ENCODE measurements around the gene UBE2L3.
"Not testable (repeated sequence)": the region's sequence is repeated elsewhere in the genome, so short reads cannot be mapped to it uniquely, and the experiment has no call there.

The UBE2L3 gene

DNA sequence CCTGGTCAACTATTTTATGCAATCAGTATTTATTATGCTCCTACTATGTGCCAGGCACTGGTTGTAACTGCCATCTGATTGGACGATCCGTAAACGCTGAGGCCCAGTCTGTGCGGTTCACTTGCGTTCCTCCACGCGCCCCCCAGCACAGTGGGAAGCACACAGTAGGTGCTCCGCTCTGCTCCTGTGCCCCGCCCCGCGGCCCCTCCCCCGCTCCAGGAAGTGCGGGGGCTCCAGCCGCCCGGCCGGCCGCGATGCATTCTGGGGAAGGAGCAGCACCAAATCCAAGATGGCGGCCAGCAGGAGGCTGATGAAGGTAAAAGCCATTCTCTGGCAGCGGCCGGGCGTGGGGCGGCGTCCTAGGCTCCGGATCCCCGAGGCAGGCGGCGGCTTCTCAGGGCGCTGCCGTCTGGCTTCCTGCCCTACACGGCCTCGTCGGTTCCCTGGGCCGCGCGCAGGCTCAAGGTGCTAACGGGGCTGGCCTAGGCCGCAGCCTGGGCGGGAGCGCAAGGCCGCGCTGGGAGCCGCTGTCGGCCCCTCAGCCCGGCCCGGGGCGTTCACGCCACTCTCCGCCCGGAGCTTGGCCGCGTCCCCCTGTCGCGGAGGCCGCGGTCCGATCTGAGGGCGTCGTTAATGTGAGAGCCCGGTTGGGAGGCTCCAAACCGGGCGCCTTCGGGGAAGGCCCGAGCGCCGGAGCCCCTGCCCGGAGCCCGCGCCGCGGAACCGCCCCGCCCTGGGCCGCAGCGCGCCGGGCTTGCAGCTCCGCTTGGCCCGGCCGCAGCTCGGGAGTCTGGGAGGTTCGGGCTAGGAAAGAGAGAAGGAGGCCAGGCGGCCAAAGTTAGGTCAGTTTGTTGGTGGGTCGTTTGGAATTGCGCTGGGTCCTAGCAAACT lies at the start of gene UBE2L3:
UBE2L3 (plus strand) TSS at position 259 of the 891 bp plus-strand sequence; CDS start at position 290, 31 bp downstream.
- peak; percentile 60 to 62 for DNase-seq (ENCODE audit: low read depth in 2 of 2)

GRCh38 chr22:21526705-21527500 lies 40.6 kb upstream of the UBE2L3 start:
- not testable (repeated sequence) for DNase-seq (ENCODE audit: low read depth in 2 of 2)

DNA sequence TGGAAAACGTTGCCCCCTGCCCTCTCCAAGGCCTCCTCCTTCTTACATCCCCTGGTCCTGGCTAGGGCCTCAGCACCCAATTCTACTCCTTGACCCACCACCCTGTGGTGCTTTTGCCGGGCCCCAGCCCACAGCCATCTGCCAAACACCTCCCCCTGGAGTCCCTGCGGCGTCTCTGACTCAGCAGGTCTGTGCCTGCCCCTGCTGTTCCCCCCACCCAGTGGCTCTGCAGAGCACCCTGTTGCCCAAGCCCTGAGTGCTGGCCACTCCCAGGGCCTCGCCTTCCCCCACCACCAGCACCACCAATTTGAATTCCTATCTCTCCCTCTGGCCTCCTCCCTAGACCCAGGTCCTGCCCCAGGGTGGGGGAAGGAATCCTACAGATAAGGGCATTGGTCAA lies 36.0 kb upstream of the UBE2L3 start:
- not testable (repeated sequence) for DNase-seq (ENCODE audit: low read depth in 2 of 2)

DNA sequence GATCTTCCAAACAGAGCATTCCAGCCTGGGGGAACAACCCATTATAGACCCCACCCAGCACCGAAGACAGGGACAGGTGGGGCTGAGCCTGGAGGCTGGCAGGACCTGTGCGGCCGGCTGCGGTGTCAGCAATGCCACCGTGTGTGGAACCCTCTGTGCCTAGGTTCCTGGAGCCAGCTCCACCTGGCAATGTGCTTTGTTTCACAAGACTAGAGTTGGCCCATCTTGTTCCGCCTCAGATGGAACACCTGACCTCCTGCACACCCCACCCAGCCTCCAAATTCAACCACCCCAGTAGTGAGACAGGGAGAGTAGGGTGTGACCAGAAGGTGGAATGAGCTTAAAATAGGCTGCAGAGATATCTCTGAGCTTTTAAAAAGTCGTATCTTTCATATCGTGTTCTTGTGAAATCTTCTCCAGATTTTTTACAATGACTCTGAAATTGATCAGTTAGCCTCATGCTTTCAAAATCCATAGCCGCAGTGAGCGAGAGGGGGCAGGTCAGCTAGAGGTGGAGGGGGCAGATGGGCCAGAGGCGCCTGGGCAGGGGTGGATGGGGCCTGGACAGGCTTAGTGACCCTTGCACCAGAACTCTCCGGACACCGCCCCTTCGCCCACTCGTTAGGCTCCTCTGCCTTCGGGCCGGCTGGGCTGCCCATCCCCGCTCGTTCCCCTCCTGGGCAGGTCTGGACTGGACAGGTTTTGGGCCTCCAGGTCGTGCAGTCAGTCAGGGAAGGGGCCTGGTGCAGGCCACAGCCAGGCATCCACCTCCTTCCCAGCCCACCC lies 34.5 kb upstream of the UBE2L3 start:
- DNase-seq (ENCODE audit: low read depth in 2 of 2): not testable (repeated sequence)

GRCh38 chr22:21539862-21540261 lies 27.7 kb upstream of the UBE2L3 start:
- not testable (repeated sequence) for DNase-seq (ENCODE audit: low read depth in 2 of 2)

- DNase-seq (ENCODE audit: low read depth in 2 of 2): not testable (repeated sequence)
Observed at GRCh38 chr22:21544432-21545322, 22.8 kb upstream of the UBE2L3 start.

DNA sequence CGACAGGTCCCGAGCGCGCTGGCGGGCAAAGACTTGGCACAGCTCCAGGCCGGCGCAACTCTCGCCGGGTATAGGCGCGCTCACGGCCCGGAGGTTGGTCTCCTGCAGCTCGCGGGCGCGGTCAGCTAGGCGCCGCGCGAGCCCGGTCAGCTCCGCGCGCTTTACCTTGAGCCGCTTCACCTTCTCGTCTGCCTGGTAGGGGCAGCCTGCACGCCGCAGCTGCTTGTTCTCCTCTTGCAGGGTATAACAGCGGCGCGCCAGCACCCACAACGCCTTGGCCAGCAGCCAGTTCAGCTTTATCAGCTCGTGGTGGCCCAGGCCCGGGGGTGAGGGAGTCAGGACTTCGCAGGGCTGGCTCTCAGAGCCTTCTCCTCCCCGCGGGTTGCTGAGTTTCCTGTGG lies 18.0 kb upstream of the UBE2L3 start:
- not testable (repeated sequence) for DNase-seq (ENCODE audit: low read depth in 2 of 2)

GRCh38 chr22:21550008-21550677 lies 17.4 kb upstream of the UBE2L3 start:
- DNase-seq (ENCODE audit: low read depth in 2 of 2): not testable (repeated sequence)

DNA sequence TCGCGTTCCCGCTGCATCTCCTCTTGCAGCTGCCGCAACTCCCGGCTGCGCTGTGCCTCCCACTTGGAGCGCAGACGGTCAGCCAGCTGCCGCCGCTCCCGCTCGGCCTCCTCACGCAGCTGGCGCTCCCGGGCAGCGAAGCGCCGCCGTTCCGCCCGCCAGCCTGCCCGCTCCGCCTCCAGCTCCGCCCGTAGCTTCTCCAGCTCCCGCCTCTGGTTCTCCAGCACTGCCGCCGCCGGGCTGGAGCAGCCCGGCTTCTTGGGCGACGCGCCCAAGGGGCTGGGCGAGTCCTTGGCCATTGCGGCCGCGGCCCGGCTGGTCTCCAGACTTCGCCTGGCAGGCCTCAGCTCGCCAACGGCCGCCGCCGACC lies 16.9 kb upstream of the UBE2L3 start:
- DNase-seq (ENCODE audit: low read depth in 2 of 2): not testable (repeated sequence)

GRCh38 chr22:21551361-21551760 lies 16.2 kb upstream of the UBE2L3 start, which contains the start of gene RIMBP3C:
Gene RIMBP3C (minus strand): TSS chr22:21551461. CDS start chr22:21550976, 485 bp downstream.
- not testable (repeated sequence) for DNase-seq (ENCODE audit: low read depth in 2 of 2)

- not testable (repeated sequence) for DNase-seq (ENCODE audit: low read depth in 2 of 2)
Observed at GRCh38 chr22:21559345-21560125, 8.0 kb upstream of the UBE2L3 start.

GRCh38 chr22:21560657-21561056 lies 6.9 kb upstream of the UBE2L3 start:
- not testable (repeated sequence) for DNase-seq (ENCODE audit: low read depth in 2 of 2)

DNA sequence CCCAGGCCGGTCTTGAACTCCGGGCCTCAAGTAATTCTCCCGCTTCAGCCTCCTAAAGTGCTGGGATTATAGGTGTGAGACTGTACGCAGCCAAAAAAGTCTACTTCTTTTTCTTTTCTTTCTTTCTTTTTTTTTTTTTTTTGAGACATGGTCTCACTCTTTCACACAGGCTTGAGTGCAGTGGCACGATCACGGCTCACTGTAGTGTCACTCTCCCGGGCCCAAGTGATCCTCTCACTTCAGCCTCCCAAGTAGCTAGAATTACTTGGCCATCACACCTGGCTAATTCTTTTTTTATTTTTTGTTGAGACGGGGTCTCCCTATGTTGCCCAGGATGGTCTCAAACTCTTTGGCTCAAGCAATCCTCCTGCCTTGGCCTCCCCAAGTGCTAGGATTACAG lies 3.6 kb upstream of the UBE2L3 start:
- DNase-seq (ENCODE audit: low read depth in 2 of 2): no peak

DNA sequence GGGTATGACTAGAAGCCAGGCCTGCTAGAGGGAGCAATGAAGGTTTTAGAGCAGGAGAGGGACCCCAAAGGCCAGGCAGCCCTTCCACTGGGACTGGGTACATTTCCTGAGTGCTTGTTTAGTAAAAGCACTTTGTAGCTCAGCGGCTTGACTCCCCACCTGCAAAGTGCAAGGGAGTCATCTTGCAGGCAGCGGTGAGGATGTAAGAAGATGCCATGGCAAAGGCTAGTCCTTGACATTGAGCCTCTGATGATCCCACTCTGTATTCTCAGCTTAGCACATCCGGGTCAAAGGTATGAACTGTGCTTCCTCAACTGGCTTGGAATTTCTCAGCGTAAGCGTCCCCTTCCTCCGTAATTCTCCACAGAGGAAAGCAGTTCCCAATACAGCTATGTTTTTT lies 3.1 kb upstream of the UBE2L3 start:
- no peak for DNase-seq (ENCODE audit: low read depth in 2 of 2)

DNA sequence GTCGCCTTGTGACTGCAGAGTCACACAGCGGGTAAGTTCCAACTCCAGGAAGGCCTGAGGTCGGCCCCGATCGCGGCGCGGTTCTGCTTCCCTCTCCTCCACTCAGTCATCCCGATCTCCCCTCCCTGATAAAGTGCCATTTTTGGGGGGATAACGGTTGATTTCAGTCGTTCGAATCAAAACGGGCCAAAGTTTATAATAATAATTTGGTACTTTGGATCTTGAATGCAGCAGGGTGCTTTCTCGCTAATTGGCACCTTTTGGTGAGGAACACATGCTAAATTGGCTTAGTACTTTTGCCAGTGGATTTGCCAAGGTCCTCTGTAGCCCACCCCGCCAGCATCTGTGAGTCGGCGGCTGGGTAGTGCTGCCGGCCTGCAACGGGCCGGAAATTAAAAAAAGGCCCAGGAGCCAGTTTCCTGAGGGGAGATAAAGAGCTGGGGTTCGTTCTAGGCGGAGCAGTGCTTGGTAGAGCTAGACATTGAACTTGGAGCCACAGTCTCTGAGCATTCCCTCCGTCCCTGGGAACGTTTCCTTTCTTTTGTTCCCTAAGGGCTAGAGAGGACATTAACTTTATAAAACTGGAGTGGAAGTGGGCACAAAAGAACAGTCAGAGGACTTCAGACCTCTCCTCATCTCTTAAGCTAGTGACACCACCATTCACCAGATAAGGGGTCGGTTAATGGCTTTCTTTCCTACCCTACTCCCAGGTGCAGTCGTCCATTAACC lies 997 bp downstream of the UBE2L3 start:
- no peak for DNase-seq (ENCODE audit: low read depth in 2 of 2)

DNA sequence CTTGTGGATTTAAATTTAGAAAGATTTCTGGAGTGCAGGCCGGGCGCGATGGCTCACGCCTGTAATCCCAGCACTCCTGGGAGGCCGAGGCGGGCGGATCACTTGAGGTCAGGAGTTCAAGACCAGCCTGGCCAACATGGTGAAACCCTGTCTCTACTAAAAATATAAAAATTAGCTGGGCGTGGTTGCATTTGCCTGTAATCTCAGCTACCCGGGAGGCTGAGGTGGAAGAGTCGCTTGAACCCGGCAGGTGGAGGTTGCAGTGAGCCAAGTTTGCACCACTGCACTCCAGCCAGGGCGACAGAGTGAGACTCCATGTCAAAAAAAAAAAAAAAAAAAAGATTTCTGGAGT lies 1.5 kb downstream of the UBE2L3 start:
- DNase-seq (ENCODE audit: low read depth in 2 of 2): not testable (repeated sequence)

DNA sequence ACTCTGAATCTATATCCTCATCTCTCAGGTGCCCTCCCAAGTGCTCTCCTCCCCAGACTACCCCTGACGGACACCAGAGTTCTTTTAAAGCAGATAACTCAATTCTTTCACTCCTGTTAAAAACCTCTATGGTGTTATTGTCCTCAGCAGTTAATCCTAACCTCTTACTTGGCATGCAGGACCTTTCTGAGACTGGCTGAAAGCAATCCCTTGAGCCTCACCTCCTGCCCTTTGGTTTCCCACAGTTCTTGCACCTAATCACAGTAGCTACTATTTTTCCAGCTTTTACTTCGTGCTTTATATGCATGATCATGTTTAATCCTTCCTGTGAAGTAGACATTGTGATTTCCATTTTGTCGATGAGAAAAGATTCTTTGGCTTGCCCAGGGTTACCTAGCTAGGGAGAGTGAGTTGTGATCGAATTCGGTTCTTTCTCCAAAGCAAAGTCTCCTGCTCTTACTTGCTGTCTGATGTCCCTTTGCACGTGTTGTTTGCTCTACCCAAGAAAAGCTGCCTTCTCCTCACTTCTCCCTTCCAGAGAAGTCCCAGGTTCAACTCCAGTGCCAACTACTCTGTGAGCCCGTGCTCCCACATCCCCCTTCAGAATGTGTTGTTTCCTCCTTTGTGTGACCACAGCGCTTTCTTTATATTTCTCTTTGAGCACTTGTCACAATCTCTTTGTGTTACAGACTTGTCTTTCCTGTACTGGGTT lies 2.1 kb downstream of the UBE2L3 start:
- no peak for DNase-seq (ENCODE audit: low read depth in 2 of 2)

GRCh38 chr22:21570398-21570797 lies 2.9 kb downstream of the UBE2L3 start:
- DNase-seq (ENCODE audit: low read depth in 2 of 2): no peak

Data from activated CD8-positive, alpha-beta memory T cell treated with anti-CD3 and anti-CD28 coated beads for 4 hours (primary cell).